ENCODE data around the gene RASGRP3.

The RASGRP3 gene

DNA sequence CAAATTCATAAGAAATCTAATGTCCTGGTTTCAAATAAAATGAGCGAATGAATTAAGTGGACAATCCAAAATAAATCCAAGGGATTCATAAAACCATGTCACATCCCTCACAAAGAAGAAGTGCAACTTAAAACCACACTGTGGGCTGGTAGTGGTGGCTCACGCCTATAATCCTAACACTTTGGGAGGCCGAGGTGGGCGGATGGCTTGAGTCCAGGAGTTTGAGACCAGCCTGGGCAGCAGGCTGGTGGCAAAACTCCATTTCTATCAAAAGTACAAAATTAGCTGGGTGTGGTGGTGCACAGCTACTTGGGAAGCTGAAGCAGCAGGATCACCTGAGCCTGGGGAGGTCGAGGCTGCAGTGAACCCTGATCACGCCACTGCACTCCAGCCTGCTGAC lies 97.2 kb downstream of the RASGRP3 start:
- H2AFZ ChIP-seq (ENCODE audit: low read depth): no peak overlapping the region
- H3K27ac ChIP-seq: no peak overlapping the region
- H3K4me3 ChIP-seq (IDR thresholded peaks at IDR 0.05; ENCODE audit: insufficient read depth, low read depth, low read length): no peak overlapping the region
- H3K4me1 ChIP-seq (ENCODE audit: low read depth, poor library complexity, severe bottlenecking): peaks cover 26% of the 10 kb centered on the region
- H3K79me2 ChIP-seq (ENCODE audit: insufficient read depth, low read depth): no peaks in the 10 kb centered on the region
- TF ChIP-seq, protein P1, sequence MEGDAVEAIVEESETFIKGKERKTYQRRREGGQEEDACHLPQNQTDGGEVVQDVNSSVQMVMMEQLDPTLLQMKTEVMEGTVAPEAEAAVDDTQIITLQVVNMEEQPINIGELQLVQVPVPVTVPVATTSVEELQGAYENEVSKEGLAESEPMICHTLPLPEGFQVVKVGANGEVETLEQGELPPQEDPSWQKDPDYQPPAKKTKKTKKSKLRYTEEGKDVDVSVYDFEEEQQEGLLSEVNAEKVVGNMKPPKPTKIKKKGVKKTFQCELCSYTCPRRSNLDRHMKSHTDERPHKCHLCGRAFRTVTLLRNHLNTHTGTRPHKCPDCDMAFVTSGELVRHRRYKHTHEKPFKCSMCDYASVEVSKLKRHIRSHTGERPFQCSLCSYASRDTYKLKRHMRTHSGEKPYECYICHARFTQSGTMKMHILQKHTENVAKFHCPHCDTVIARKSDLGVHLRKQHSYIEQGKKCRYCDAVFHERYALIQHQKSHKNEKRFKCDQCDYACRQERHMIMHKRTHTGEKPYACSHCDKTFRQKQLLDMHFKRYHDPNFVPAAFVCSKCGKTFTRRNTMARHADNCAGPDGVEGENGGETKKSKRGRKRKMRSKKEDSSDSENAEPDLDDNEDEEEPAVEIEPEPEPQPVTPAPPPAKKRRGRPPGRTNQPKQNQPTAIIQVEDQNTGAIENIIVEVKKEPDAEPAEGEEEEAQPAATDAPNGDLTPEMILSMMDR (conservative IDR thresholded peaks at IDR 0.05; ENCODE audit: low read depth, low read length): no peak
- H3K9ac ChIP-seq: no peak overlapping the region
- H3K36me3 ChIP-seq (ENCODE audit: insufficient read depth): no peaks in the 10 kb centered on the region
- H4K20me1 ChIP-seq (ENCODE audit: insufficient read depth): no peaks in the 10 kb centered on the region
- H3K4me2 ChIP-seq: no peak overlapping the region
- no peaks in the 10 kb centered on the region for H3K27me3 ChIP-seq (ENCODE audit: insufficient read depth, low read depth)

DNA sequence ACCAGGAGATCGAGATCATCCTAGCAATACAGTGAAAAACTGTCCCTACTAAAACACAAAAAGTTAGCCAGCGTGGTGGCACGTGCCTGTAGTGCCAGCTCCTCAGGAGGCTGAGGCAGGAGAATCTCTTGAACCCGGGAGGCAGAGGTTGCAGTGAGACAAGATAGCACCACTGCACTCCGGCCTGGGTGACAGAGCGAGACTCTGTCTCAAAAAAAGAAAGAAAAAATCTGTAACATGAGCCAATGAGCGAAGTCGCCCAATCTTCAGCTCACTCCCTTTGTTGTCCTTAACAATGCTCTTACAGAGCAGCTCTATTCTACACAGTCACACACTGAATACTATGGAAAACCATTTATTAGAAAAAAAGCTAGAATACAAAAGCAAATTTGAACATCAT lies 100.6 kb downstream of the RASGRP3 start:
- Histone ChIP-seq H4K20me1 (ENCODE audit: insufficient read depth) (no peaks in the 10 kb centered on the region), H3K4me2 (no peak overlapping the region), H3K27ac (no peak overlapping the region), H3K27me3 (ENCODE audit: insufficient read depth, low read depth) (no peaks in the 10 kb centered on the region), H2AFZ (ENCODE audit: low read depth) (no peak overlapping the region), H3K36me3 (ENCODE audit: insufficient read depth) (no peaks in the 10 kb centered on the region), H3K79me2 (ENCODE audit: insufficient read depth, low read depth) (no peaks in the 10 kb centered on the region), H3K4me1 (ENCODE audit: low read depth, poor library complexity, severe bottlenecking) (peaks cover 12% of the 10 kb centered on the region), H3K4me3 (IDR thresholded peaks at IDR 0.05; ENCODE audit: insufficient read depth, low read depth, low read length) (no peak overlapping the region), H3K9ac (no peak overlapping the region)
- TF ChIP-seq, protein P1 (conservative IDR thresholded peaks at IDR 0.05; ENCODE audit: low read depth, low read length): no peak

DNA sequence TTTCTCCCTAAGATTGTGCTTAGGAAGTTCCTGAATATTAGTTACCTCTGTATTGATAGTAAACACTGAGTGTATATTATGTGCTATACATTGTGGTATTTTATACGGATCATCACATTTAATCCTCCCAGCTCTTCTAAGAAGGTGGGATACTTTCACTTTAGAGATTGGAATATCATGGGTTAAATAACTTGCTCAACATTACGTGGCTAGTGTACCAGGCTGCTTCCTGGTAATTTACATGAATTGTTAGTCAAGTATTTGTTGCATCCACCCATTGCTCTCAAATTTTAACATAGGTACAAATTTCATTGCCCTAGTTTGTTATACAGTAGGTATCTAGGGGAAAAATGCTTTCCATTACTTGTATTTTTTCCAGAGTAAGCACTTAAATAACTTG lies 101.2 kb downstream of the RASGRP3 start:
- TF ChIP-seq, protein P1 (conservative IDR thresholded peaks at IDR 0.05; ENCODE audit: low read depth, low read length): no peak
- Histone ChIP-seq H4K20me1 (ENCODE audit: insufficient read depth) (no peaks in the 10 kb centered on the region), H3K9ac (no peak overlapping the region), H3K4me3 (IDR thresholded peaks at IDR 0.05; ENCODE audit: insufficient read depth, low read depth, low read length) (no peak overlapping the region), H3K4me1 (ENCODE audit: low read depth, poor library complexity, severe bottlenecking) (peaks cover 18% of the 10 kb centered on the region), H3K4me2 (no peak overlapping the region), H3K27ac (no peak overlapping the region), H3K27me3 (ENCODE audit: insufficient read depth, low read depth) (no peaks in the 10 kb centered on the region), H3K79me2 (ENCODE audit: insufficient read depth, low read depth) (no peaks in the 10 kb centered on the region), H3K36me3 (ENCODE audit: insufficient read depth) (no peaks in the 10 kb centered on the region), H2AFZ (ENCODE audit: low read depth) (no peak overlapping the region)

DNA sequence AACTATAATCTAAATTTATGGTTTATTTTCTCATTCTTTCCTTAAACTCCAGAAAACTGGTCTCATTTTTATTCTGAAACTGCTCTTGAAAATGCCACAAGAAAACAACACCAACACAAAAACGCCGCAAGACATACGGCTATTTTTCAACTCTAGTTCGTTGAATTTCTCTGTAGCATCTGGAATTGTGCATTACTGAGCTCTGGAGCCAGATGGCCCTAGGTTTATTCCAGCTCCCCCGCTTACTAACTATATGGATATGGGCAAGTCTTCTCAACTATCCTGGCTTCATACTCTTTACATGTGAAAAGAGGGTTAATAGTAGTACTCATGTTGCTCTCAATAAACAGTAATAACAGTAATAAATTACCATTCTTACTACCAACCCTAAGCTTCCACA lies 102.8 kb downstream of the RASGRP3 start:
- no peak overlapping the region for H2AFZ ChIP-seq (ENCODE audit: low read depth)
- H3K27me3 ChIP-seq (ENCODE audit: insufficient read depth, low read depth): no peaks in the 10 kb centered on the region
- no peaks in the 10 kb centered on the region for H3K36me3 ChIP-seq (ENCODE audit: insufficient read depth)
- H3K4me1 ChIP-seq (ENCODE audit: low read depth, poor library complexity, severe bottlenecking): peaks cover 29% of the 10 kb centered on the region
- H3K4me3 ChIP-seq (IDR thresholded peaks at IDR 0.05; ENCODE audit: insufficient read depth, low read depth, low read length): no peak overlapping the region
- H3K9ac ChIP-seq: no peak overlapping the region
- no peaks in the 10 kb centered on the region for H4K20me1 ChIP-seq (ENCODE audit: insufficient read depth)
- TF ChIP-seq, protein P1 (conservative IDR thresholded peaks at IDR 0.05; ENCODE audit: low read depth, low read length): no peak
- no peak overlapping the region for H3K4me2 ChIP-seq
- H3K27ac ChIP-seq: no peak overlapping the region
- H3K79me2 ChIP-seq (ENCODE audit: insufficient read depth, low read depth): no peaks in the 10 kb centered on the region

All from KMS-11 (cell line).